Upper lobe of right lung (tissue), 1 donor: ENCODE results near the gene CBLIF. TPM values are rescaled to one million over a fixed set of nuclear protein-coding genes. Genes with fewer than 3 reads are reported as not detected.
"Not testable (repeated sequence)": the region's sequence is repeated elsewhere in the genome, so short reads cannot be mapped to it uniquely, and the experiment has no call there.

Experiments used
- ATAC-seq: fragments of 200-7000 bp; cut with Tn5 transposase; one replicate; pipeline ENCODE4 v1.9.1; 2020; ENCODE audit warnings: mild to moderate bottlenecking, moderate library complexity
- DNase-seq: peaks from one replicate; pipeline ENCODE4 v3.0.0-alpha.2; 2020
- H3K27ac ChIP-seq: fragments of 200-600 bp; one replicate; pipeline ENCODE4 v1.8.0; 2022
- H3K27me3 ChIP-seq: fragments of 200-600 bp; one replicate; pipeline ENCODE4 v1.8.0; 2022; ENCODE audit warnings: mild to moderate bottlenecking
- H3K36me3 ChIP-seq: fragments of 200-600 bp; one replicate; pipeline ENCODE4 v1.8.0; 2022
- H3K4me1 ChIP-seq: fragments of 200-600 bp; one replicate; pipeline ENCODE4 v1.8.0; 2022
- H3K4me3 ChIP-seq: fragments of 200-600 bp; one replicate; pipeline ENCODE4 v1.8.0; 2022; ENCODE audit warnings: mild to moderate bottlenecking
- H3K9me3 ChIP-seq: fragments of 200-600 bp; one replicate; pipeline ENCODE4 v1.8.0; 2022
- intact Hi-C: fragments of 100-400 bp; cut with DNase I; formaldehyde crosslinking; loops from one replicate; pipeline ENCODE4 v1.11.0; 2022
- total RNA-seq: library from RNA; stranded (reverse); fragmentation: NEBNext Ultra II Directional; extraction: Animal tissue kit (Norgen Biotek cat#: 25700); gene quantifications from one replicate; pipeline ENCODE4 v1.2.1, GENCODE V29; 2021
- TF ChIP-seq, protein P1 (sequence below): fragments of 200-600 bp; IDR thresholded peaks from one replicate; pipeline ENCODE4 v1.8.0; 2022; ENCODE audit warnings: antibody characterized with exemption
- donor health status: DM: no; HTN: yes; CAD: no; lungs with severe emphysema.

CBLIF gene
- total RNA-seq, 1 donor from 2014 or later = not detected

DNA sequence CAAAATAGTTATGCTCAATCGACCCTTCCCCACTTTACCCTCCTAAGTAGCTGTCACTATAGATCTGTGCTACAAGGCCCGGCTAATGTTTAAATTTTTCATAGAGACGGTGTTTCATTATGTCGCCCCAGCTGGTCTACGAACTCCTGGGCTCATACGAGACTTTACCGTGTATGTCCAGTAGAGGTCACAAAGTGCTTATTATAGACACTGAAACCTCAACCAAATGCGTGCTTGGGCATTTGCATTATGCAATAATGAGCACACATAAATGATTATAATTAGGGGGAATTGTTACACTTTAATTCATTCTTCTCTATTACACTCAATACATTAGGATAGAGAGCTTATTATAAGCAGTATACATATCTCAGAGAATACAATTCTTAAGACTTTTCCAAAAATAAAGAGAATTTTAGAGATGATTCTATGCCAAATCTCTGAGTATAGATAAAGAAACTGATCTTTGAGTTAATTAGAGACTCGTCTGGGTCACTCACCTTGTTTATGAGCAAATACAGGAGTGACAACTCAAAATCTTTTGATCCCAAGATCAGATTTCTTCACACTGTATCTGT, 22.2 kb downstream of the CBLIF start:
- Histone ChIP-seq H3K4me3 (no peak overlapping the region), H3K27ac (no peak overlapping the region), H3K36me3 (no peaks in the 10 kb centered on the region), H3K4me1 (no peaks in the 10 kb centered on the region), H3K9me3 (no peaks in the 10 kb centered on the region), H3K27me3 (no peaks in the 10 kb centered on the region)
- DNase-seq (no peak), ATAC-seq (peak; percentile 94)
- intact Hi-C loops = no loop called here
- TF ChIP-seq, protein P1, sequence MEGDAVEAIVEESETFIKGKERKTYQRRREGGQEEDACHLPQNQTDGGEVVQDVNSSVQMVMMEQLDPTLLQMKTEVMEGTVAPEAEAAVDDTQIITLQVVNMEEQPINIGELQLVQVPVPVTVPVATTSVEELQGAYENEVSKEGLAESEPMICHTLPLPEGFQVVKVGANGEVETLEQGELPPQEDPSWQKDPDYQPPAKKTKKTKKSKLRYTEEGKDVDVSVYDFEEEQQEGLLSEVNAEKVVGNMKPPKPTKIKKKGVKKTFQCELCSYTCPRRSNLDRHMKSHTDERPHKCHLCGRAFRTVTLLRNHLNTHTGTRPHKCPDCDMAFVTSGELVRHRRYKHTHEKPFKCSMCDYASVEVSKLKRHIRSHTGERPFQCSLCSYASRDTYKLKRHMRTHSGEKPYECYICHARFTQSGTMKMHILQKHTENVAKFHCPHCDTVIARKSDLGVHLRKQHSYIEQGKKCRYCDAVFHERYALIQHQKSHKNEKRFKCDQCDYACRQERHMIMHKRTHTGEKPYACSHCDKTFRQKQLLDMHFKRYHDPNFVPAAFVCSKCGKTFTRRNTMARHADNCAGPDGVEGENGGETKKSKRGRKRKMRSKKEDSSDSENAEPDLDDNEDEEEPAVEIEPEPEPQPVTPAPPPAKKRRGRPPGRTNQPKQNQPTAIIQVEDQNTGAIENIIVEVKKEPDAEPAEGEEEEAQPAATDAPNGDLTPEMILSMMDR = peak; percentile 61

DNA sequence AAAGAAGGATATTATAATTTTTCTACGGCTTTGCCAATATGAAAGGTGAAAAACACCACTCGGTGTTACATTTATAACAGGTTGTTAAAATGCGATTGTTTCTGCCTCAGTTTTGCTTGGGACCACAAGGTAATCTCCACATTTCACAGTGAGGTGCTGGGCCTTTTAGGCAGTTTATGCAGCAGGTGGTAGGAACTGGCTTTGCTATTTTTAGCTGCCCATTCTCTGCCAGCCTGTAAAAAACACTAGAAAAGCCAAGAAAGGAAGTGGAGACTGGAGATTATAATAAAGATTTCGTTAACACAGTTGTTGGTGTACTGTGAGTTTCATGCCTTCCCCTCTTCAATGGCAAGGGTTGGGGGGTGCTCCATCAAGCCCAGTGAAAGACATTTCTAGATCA, 26.7 kb downstream of the CBLIF start:
- H3K4me3 ChIP-seq = no peak overlapping the region
- no peaks in the 10 kb centered on the region for H3K27me3 ChIP-seq
- TF ChIP-seq, protein P1 = no peak
- H3K9me3 ChIP-seq = no peaks in the 10 kb centered on the region
- DNase-seq (no peak), ATAC-seq (no peak)
- no peaks in the 10 kb centered on the region for H3K4me1 ChIP-seq
- intact Hi-C loops = no loop called here
- no peaks in the 10 kb centered on the region for H3K36me3 ChIP-seq
- H3K27ac ChIP-seq = no peak overlapping the region

DNA sequence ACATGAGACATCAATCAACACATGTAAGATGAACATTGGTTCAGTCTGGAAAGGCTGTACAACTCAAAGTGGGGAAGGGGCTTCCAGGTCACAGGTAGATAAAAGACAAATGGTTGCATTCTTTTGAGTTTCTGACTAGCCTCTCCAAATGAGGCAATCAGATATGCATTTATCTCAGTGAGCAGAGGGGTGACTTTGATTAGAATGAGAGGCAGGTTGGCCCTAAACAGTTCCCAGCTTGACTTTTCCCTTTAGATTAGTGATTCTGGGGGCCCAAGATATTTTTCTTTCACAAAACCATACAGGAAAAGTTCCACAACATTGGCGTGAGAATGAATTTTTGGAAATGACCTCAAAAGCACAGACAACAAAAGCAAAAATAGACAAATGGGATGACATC, 28.9 kb downstream of the CBLIF start:
- H3K9me3 ChIP-seq = not testable (repeated sequence)

DNA sequence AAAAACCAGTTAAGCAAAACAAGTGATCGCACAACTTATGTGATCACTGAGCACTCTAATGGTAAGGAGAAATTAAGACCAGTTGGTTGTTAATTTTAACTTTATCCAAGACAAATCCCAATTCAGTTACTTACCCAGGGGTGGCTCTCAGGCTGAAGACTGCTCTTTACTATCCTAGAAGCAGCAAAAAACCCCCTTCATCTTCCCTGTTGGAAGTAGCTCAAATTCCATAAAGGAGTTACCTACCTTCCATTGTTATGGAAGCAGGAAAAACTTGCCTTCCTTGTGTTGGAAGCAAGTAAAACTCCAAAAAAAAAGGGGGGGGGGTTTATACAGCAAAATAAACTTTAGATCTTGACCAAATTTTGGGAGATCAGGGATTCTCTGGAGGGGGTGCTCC, 29.5 kb downstream of the CBLIF start:
- TF ChIP-seq, protein P1 = no peak
- Histone ChIP-seq H3K4me1 (no peaks in the 10 kb centered on the region), H3K9me3 (no peaks in the 10 kb centered on the region), H3K36me3 (no peaks in the 10 kb centered on the region), H3K4me3 (no peak overlapping the region), H3K27ac (no peak overlapping the region), H3K27me3 (no peaks in the 10 kb centered on the region)
- ATAC-seq (no peak), DNase-seq (no peak)
- intact Hi-C loops = no loop called here

More for the DNA sequence above, 28.9 kb downstream of the CBLIF start:
- H3K4me1 ChIP-seq, H3K36me3 ChIP-seq, H3K27ac ChIP-seq, ATAC-seq, DNase-seq, H3K27me3 ChIP-seq, H3K4me3 ChIP-seq, intact Hi-C loops: not testable (repeated sequence)

DNA sequence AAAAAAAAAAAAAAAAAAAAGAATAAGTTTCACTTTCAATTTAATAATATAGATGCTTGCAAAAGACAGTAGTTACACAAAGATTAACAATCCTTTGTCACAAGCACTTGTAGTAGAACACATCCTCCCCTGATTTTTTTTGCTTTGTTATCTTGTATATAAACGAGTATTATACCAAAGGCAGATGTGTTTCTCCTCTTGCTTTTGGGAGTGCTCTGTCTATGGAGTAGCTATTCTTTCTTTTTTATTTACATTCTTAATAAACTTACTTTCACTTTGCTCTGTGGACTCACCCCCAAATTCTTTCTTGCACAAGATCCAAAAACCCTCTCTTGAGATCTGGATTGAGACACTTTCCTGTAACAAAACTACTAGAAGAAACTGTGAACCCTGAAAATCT, 31.3 kb downstream of the CBLIF start:
- intact Hi-C loops = no loop called here
- peaks cover 6% of the 10 kb centered on the region for H3K4me1 ChIP-seq
- no peak overlapping the region for H3K27ac ChIP-seq
- no peaks in the 10 kb centered on the region for H3K27me3 ChIP-seq
- TF ChIP-seq, protein P1 = no peak
- DNase-seq (no peak), ATAC-seq (no peak)
- H3K36me3 ChIP-seq = peaks cover under 1% of the 10 kb centered on the region
- no peaks in the 10 kb centered on the region for H3K9me3 ChIP-seq
- H3K4me3 ChIP-seq = no peak overlapping the region

DNA sequence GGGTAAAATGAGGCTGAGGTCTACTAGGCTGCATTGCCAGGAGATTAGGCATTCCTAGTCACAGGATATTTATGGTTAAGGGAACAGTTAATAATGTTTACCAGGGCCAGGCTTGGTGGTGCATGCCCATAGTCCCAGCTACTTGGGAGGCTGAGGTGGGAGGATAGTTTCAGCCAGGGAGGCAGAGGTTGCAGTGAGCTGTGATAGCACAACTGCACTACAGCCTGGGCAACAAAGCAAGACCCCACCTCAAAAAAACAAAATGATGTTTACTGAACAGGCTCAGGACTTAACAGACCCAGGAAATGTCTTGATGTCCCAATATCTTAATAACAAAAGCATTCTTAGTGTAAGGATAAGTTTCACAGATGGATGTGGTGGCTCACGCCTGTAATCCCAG, 31.9 kb downstream of the CBLIF start:
- no peak overlapping the region for H3K27ac ChIP-seq
- H3K9me3 ChIP-seq = no peaks in the 10 kb centered on the region
- DNase-seq = no peak
- no peak overlapping the region for H3K4me3 ChIP-seq
- TF ChIP-seq, protein P1 = no peak
- intact Hi-C loops = no loop called here
- peaks cover 6% of the 10 kb centered on the region for H3K4me1 ChIP-seq
- ATAC-seq = no peak
- peaks cover 7% of the 10 kb centered on the region for H3K36me3 ChIP-seq
- no peaks in the 10 kb centered on the region for H3K27me3 ChIP-seq
